ENCODE data around the gene SSH2.

The SSH2 gene

DNA sequence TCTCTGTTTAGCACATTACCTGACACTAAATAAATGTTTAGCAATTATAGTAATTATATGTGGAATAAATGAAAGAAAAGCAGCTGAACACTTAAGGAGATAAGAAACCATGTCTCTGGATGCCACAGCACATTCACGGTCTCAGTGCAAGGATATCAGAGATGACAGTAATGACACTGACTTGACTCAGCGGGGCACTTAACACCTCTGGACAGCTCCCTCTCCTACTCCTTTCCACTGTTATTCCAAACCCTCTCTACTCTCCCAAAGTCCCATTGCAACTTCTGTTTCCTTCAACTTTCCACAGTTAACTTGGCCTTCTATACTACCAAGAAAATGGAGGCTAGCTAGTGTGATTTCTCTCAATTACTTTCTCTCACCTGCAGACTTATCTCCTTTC lies 214.3 kb downstream of the SSH2 start:
- DNase-seq: no peak

DNA sequence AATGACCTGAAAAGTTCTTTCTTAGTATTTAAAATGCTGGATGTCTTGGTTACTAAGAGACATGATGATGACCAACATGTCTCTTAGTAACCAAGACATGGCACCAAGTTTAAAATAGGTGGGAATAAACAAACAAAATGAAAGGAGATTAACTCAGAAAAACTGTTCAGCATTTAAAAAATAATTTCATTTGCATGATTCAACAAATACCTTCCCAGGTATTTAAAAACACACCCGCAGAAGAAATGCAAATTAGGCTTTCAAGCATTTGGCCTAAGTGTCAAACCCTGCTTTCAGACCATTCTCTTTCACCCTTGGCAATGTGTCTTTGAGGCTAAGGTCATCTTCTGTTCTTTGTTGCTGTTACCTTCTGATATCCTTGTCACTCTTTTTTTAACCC lies 215.9 kb downstream of the SSH2 start:
- no peak for DNase-seq

DNA sequence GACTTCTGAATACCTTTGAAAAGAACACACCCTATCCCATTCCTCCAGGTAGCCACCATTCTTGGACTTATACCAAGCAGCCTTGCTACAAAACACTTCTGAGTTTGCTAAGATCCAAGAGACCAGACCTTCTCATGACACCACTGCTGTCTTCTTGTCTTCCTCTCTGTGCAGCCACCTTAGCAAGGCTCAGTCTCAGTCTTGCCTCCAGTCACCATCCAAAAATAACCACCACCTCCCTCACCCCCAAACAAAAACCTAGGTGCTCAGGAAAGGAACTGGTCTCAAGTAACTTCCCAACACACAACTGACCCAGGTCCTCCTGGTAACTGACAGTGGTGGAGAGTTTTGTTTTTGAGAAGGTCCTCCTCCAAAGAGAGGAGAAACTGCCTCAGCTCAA lies 216.4 kb downstream of the SSH2 start:
- no peak for DNase-seq

GRCh38 chr17:29711588-29712385 lies 218.2 kb downstream of the SSH2 start:
- DNase-seq: no peak

DNA sequence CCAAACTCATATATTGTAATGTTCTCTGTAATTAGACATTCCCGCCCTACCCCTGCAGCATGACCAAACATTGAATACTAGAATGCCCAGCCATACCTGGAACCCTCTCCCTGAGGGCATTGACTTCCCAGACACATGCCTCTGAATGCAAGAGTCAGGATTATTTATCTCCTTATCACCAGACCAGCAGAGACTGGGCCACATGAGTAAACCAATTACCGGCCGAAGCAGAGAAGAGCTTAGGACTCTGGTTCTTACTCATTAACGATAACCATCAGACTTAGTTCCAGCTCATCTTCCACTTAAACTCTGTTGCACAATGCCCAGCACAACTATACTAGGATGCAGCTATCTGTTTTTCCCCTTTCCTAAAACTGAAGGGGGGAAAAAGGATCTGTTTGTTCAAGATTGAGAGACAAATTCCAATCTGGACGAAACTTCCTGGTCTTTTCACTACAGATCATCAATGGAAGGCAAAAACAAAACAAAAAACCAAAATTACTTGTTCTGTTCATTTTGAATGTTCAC lies 219.1 kb downstream of the SSH2 start:
- DNase-seq: no peak

DNA sequence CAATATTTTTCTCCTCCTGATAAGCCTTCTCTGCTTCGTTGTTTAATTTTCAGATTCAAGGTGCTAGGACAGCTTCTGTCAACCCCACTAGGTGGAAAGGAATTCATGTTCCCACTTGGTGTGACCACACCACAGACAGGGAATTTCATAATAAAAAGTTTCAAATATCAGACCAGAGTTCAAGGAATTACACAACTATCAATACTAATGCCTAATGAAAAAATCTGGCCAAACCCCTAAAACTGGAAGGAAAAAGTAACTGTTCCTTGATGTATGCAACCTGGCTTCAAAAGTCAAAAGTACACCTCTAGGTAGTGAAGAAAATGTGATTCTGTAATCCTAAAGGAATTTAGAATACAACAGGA lies 219.5 kb downstream of the SSH2 start:
- no peak for DNase-seq

GRCh38 chr17:29709866-29710519 lies 220.0 kb downstream of the SSH2 start:
- DNase-seq: no peak

DNA sequence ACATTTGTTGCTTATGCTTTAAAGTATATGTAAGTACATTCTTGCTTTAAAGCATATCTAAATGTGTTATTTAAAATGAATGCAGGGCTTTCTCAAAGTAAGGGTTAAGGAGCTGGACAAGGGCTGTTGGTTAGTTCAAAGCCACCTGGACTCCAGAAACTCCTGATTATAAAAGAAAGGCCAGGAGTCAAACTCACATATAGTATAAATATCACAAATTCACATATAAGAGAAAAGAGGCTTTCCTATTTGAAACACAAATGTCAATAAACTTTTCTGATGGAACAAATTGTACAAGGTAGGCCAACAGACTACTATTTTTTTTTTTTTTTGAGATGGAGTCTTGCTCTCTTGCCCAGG lies 222.8 kb downstream of the SSH2 start:
- DNase-seq: no peak

- no peak for DNase-seq
These were observed 224.0 kb downstream of the SSH2 start for GRCh38 chr17:29706045-29706431.

DNA sequence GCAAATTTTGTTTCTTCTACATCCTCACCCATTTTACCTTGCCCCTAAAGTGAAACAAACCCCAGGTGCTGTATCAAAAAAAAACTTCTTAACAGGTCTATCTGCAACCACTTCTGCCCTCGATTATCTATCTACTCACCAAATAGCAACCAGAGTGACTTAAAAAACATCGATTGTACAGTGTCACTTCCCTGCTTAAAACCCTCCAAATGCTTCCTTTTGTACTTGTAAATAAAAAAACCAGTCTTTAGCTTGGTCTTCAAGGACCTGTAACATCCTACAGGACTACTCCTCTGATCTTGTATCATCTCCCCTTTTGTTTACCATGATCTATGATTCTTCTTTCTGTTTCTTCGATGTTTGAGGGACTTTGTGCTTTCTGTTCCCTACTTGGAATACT lies 224.6 kb downstream of the SSH2 start:
- no peak for DNase-seq

DNA sequence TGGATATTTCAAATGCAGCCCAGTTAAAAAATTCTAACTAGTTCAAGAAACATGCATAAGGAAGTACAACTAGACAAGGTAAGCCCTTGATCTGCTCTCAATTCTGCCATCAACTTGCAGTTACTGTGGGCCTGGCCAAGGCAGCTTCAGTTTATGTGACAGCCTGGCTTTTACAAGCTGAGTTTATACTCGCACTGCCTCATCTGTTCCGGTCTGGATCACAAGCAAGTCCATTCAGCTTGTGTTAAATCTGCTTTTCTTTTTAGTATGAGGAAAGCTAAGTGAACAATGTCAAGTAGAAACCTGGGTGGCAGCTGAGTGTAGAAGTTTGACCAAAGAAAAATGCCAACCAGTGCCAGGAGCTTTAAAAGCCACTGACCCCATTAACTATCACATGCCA lies 230.7 kb downstream of the SSH2 start:
- DNase-seq: peak in 12 of 58 donors; percentile 8 to 69 (median 24)

GRCh38 chr17:29698837-29699236 lies 231.2 kb downstream of the SSH2 start:
- no peak for DNase-seq

- DNase-seq: no peak
These were observed 231.8 kb downstream of the SSH2 start for GRCh38 chr17:29698019-29698777.

- no peak for DNase-seq
These were observed 232.7 kb downstream of the SSH2 start for GRCh38 chr17:29697371-29697770.

DNA sequence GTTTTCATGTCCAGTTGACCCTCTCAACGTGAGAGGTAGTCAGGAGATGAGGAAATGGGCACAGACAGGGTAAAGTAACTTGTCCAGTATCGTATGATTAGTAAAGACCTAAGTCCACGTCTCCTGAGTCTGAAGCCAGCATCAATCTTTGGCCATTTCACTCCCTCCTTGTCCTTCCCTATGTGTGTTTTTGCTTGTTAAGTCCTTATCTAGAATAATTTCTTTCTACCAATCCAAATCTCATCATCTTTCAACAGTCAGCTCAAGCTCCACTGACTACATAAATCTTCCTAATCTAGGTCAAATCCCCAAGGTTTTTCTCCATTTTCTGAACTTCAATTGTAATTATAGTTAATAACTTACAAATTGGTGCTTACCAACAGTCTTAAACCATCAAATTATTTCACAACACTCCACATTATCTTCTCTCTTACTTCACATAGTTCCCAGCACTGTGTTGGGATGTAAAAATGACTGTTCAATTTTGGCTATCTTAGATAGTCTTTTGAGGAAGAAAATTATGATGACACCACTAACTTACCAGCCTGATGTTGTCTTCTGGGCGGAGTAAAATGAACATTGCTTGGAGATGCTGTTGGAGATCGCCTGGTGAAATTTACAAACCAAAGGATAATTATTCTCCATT lies 235.0 kb downstream of the SSH2 start:
- no peak for DNase-seq

GRCh38 chr17:29693751-29694150 lies 236.3 kb downstream of the SSH2 start:
- DNase-seq: no peak

- DNase-seq: peak in 11 of 58 donors; percentile 5 to 75 (median 24)
These were observed 242.4 kb downstream of the SSH2 start for GRCh38 chr17:29687596-29687995.

DNA sequence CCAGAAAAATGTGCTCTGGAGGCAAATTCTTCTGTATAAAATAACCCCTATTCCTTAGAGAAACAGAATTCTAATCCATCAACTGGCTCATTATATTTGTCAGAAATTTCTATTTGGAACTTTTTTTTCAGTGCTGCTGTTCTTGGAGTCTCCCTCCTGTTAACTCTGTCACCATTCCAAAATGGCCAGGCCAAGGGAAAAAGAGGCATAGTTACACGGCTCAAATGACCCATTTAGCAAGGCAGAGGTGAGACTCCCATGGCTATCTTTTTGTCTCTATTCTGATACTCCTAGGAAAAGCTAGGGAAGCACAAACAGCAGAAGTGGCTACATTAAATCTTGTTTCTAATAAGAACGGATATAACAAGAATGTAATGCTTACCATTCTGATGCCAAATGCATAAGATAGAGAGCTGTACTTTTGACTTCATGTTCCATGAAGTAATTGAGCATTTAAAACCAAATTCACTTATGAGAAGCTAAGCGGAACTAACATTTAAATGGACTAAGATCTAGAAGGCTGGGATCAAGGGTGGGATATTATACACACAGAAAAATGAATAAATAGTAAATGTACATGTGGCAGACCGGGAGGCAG lies 242.9 kb downstream of the SSH2 start:
- DNase-seq: peak in 3 of 58 donors; percentile 4 to 24 (median 9)

DNA sequence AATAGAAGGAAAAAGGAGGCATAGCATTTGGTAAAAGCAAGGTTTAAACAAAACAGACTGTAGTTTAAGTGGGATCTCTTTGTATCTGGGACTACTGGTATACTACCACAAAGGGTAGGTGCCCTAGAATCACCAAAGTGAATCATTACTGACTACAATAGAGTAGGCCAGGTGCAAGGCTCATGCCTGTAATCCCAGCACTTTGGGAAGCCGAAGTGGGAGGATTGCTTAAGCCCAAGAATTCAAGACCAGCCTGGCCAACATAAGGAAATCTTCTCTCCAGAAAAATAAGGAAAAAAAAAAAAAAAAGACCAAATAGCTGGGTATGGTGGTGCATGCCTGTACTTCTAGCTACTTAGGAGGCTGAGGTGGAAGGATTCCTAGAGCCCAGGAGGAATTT lies 246.5 kb downstream of the SSH2 start:
- no peak for DNase-seq

DNA sequence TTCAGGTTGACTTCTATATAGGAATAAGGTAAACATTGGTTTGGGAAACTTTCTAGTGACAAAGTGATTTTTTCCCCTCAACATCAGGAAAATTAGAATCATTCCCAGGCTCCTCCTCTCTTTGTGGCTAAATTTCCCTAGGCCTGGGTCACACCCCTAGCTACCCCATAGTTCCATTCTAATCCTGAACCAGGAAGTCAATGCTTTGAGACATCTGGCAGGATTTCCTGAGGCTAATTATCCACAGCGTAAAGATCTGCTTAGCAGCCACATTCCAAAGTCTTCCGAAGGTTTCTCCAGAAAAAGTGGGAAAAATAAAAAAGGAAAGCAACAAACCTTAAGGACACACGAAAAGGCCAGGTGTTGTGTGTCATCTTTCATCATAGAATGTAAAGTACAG lies 247.0 kb downstream of the SSH2 start:
- DNase-seq: no peak

DNA sequence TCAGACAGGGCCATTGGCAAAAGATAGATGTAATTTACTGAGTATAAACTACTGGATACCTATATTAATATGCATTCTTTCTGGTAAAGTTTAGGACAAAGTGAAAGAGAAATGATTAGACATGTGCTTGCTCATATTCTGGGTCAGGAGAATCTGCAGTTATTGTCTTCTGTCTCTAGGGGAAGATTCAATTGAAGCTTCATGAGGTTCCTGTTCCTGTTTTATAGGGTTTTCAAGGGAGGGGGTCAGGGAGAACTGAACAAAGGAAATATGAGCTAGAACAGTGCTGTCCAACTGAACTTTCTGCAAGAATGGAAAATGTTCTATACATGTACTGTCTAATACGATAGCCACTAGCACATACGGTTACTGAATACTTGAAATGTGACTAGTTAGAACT lies 248.0 kb downstream of the SSH2 start:
- no peak for DNase-seq
